ENCODE measurements around the gene PRDX2.
"Not testable (repeated sequence)": the region's sequence is repeated elsewhere in the genome, so short reads cannot be mapped to it uniquely, and the experiment has no call there.

Gene PRDX2

DNA sequence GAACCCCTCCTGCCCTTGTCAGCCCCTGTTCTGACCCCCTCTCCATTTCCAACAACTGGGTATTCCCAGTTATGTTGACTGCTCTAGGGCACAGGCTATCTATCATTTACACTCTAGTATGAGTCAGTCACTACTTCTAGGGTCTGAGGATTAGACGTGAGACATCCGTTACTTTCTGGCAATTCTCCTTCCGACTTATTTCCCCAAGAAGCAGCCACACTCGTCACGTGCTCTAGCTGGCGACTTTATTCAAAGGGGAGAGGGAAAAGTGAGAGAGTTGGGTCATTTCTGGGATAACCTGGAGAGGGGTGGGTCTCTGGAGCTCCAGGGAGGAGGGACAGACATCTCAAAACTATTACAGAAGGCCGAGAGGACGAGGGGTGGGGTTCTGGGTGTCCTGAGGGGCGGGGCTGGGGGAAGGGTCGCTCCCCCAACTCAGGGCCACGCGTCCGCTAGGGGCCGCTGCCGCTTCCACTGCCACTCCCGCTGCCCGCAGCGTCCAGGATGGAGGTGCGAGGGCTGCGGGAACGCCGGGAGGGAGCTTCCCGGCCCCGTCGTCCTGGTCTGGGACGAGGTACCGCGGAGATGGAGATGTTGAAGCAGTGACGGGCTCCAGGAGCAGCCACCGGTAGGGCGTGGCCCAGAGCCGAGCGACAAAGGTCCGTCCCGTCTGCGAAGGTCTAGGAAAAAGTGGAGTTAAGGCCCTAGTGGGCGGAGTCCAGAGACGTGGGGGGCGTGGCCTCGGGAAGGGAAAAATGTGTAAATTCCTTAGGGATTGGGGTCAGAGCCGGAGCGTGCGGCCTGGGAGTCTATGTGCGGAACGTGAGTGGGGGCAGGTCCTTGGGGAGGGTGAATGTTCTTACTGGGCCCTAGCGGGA is 23.9 kb upstream of the PRDX2 start:
- DNase-seq, result peak; percentile 73

DNA sequence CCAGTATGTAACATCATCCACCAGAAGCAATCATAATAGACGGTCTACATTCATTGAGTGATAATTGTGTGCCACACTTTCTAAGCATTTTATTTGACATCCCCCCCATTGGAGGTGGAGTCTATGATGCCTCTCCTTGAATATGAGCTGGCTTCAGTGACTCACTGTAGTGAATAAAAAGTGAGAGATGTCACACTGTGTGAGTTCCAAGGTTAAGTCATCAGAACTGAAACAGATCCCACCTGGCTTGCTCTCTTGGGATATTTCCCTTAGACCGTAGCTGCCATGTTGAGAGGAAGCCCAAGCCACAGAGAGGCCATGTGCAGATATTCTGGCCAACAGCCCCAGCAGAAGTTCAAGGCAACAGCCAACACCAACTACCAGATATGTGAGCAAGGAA is 20.2 kb upstream of the PRDX2 start:
- no peak for DNase-seq

DNA sequence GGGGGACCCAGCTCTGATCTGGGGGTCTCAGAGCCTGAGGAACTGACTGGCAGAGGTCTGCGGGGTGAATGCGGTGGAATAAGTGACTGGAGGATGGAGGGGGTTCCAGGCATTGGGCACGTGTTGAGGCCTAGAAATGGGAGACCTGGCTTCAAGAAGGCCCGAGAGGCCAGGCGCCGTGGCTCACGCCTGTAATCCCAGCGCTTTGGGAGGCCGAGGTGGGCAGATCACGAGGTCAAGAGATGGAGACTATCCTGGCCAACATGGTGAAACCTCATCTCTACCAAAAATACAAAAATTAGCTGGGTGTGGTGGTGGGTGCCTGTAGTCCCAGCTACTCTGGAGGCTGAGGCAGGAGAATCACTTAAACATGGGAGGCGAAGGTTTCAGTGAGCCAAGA is 16.2 kb upstream of the PRDX2 start:
- not testable (repeated sequence) for DNase-seq

DNA sequence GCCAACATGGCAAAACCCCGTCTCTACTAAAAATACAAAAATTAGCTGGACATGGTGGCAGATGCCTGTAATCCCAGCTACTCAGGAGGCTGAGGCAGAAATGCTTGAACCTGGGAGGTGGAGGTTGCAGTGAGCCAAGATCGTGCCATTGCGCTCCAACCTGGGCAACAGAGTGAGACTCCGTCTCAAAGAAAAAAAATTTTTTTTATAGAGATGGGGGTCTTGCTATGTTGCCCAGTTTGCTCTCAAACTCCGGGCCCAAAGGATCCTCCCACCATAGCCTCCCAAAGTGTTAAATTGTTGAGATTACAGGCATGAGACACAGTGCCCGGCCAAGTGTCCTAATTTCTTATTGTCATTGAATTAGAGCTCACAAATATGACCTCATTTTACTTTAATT is 15.6 kb upstream of the PRDX2 start:
- DNase-seq, result not testable (repeated sequence)

DNA sequence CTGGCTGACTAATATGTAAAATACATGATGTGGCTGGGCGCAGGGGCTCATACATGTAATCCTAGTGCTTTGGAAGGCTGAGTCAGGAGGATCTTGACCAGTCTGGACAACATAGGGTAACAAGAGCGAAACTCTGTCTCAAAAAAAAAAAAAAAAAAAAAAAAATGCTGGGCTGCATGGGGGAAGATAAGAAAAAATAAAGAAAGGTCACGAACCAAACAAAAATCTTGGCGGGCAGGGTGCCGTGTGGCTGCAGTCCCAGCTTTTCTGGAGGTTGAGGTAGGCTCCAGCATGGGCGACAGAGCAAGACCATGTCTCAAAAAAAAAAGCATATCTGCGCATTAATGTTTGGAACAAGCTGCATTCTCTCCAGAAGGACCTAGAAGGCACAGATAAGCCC is 13.5 kb upstream of the PRDX2 start:
- no peak for DNase-seq

DNA sequence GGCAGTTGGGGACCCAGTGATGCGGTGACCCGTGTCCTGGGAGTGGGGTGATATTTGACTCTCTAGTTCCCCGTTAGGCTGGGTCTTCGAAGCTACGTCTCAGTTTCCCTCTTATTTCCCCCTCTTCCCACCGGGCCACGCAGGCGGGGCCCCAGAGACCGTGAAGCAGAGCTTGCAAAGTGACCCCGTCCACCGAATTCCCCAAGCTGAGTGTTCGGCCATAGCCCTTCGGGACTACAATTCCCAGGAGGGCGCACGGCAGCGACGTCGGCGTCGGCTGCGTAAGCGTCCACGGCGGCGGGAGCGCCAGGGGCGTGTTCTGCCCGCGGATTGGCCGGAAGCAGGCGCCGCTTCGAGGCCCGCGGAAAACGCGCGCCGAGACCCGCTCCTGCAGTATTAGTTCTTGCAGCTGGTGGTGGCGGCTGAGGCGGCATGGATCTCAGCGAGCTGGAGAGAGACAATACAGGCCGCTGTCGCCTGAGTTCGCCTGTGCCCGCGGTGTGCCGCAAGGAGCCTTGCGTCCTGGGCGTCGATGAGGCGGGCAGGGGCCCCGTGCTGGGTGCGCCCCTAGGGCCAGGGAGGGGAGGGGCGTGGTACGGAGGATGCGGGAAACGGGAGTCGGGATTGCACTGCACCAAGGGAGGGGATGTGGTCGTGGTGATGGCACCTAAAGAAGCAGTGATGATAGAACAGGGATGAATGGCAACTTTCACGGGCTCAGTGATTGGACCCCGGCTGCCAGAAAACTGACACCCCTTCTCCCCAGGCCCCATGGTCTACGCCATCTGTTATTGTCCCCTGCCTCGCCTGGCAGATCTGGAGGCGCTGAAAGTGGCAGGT is 4.9 kb upstream of the PRDX2 start, which contains the start of gene RNASEH2A:
TSS of gene RNASEH2A (plus strand) at position 343 of the 840 bp plus-strand sequence. CDS start at position 433, 90 bp downstream.
- DNase-seq, result peak; percentile 91

DNA sequence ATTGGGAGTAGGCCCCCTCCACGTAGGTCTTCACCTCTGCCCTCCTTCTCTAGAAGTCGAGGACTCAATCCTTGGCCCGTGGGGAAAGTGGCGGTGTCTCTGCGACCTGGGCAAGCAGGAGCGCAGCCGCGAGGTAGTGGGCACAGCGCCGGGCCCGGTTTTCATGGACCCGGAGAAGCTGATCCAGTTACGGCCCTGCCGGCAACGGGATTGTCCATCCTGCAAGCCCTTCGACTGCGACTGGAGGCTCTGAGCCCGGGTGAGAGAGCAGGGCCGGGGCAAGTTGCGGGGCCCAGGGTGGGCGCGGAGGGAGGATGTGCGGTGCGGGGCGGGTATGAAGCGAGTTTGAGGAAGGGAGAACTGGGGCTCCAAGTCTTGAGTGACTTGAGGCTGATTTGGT is 2.5 kb upstream of the PRDX2 start:
- DNase-seq, result no peak

DNA sequence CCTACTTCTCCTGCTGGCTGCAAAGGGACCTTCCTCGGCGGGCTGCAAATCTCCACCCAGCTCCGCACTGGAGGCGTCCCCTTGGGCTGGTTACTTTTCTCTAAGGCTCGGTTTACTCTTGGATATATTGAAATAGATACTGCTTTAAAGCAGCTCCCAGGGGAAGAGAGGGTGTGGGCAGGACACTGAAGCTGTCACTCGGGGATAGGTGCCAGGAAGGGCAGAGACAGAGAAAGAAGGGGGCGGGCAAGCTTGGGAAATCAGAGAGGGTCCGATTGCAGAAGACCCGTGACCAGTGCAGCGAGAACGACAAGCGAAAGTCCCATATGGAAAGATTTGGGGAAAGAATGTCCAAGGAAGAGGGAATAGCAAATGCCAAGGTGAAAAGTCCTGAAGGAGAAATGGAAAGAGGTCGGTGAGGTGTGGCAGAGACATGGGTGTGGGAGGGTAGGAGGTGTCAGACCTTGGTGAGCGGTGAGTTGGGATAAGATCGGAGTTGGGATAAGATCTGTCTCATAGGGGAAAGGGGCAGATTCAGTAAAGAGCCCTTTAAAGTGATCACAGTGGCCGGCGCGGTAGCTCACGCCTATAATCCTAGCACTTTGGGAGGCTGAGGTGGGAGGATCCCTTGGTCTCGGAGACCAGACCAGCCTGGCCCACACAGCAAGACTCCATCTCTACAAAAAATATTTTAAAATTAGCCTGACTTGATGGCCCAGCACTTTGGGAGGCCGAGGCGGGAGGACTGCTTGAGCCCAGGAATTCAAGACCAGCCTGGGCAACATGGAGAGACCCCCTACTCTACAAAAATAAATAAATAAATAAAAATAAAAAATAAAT is 887 bp upstream of the PRDX2 start:
- no peak for DNase-seq

DNA sequence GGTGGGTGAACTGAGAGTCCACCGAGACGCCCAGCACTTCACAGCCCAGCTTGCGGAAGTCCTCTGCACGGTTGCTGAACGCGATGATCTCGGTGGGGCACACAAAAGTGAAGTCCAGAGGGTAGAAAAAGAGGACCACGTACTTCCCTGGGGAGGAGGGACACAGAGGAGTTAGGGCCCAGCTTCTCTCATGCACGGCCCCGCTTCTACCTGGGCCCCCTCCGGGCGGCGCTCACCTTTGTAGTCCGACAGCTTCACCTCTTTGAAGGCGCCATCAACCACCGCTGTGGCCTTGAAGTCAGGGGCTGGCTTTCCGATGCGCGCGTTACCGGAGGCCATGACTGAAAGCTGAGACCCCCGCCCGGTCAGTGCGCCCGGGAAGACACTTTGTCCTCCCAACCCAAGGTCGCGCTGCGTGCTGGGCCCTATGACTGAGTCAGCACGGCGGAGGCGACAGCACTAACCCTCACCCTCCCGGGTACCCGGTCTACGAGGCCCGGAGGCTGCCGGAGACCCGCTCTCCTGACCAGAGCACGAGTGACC is 606 bp downstream of the PRDX2 start:
- no peak for DNase-seq

DNA sequence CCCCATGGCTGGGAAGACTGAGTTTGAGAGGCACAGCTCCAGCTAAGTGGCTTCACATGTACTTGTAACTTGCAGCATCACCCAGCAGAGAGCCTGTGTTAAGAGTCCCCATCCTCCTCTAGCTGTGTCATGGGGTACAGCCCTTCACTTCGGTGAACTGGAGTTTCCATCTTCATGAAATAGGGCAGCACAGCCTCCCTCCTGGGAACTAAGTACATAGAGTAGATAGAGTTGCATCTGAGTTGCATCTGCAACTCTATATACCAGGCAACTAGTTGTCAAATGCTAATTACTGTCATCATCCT is 1.2 kb downstream of the PRDX2 start:
- no peak for DNase-seq

DNA sequence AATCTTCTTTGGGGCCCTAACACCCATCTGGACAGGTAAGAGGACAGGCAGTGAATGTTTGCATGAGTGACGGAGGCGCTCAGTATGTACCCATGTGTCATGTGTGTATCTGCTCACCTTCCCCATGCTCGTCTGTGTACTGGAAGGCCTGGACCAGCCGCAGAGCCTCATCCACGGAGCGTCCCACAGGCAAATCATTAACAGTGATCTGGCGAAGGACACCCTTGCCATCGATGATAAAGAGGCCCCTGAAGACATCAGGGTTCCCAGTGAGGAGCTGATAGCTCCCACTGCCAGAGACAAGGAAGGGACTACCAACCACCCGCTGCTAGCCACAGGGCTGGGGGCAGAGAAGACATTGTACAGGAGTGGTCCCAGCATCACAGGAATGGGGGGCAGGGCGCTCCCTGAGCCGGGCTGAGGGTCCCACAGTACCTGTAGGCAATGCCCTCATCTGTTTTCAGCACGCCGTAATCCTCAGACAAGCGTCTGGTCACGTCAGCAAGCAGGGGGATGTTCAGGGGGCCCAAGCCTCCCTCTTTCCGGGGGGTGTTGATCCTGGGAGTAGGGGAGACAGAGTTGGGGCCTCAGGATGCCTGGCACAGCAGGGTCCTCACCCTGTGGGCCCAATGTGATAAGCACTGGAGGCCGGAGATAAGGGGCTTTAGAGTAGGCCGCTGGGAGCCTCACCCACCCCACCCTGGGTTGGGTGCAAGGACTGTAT is 1.7 kb downstream of the PRDX2 start:
- DNase-seq, result no peak

DNA sequence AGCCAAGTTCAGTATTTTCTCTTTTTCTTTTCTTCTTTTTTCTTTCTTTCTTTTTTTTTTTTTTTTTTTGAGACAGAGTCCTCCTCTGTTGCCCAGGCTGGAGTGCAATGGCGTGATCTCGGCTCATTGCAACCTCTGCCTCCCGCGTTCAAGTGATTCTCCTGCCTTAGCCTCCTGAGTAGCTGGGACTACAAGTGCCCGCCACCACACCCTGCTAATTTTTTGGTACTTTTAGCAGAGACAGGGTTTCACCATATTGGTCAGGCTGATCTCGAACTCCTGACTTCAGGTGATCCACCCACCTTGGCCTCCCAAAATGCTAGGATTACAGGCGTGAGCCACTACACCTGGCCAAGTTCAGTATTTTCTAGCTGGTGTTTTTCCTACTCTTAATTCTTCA is 4.0 kb downstream of the PRDX2 start:
- not testable (repeated sequence) for DNase-seq

DNA sequence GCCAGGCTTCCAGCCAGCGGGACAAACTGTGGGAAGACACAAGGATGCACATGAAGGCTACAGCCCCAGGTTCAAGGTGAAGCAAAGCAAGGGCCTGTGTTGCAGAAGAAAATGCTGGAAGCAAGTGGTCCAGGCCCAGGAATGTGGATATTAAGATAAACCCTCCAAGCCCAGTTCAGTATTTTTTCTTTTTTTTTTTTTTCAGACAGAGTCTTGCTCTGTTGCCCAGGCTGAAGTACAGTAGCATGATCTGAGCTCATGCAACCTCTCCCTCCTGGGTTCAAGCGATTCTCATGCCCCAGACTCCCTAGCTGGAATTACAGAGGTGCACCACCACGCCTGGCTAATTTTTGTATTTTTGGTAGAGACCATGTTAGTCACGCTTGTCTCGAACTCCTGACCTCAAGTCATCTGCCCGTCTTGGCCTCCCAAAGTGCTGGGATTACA is 4.4 kb downstream of the PRDX2 start:
- DNase-seq, result no peak

DNA sequence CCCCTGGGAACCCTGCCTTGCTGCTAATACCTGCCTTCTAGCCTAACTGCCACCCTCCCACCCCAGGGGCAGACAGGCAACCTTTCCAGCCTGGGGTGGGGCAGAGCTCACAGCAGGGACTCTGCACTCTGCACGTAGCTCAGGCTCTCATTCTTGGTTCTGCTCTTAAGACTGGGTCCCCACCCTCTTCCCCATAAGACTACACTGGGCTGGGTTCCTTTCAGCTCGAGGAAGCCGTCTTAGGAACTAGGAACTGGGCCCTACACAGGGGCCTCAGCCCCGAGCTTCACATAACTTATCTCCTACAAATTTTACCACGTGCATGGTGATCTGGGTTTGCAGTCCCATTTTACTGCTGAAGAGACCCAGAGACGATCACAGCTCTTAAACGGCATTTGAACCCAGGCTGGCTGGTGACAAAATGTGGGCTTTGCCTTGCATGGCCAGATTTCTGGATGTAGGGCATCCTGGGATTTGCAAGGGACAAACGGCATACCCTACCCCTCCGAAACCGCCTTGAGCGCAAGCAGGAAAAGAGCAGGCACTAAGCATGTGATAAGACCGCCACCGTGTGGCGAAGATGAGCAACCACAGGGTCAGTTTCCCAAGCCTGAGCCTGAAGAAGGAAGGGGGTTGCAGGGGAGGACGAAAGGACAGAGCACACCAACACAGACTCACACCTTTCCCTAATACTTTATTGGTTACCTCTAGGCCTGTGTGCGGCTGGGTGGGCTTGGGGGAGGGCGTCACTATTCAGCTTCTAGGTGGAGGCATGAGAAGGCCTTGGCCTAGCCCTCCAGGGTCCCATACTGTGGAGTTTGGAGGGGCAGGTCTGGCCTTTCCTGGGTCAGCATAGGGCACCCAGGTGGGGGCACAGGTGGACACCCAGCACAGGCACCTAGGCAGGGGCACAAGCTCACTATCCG is 5.2 kb downstream of the PRDX2 start:
- DNase-seq, result peak; percentile 79

DNA sequence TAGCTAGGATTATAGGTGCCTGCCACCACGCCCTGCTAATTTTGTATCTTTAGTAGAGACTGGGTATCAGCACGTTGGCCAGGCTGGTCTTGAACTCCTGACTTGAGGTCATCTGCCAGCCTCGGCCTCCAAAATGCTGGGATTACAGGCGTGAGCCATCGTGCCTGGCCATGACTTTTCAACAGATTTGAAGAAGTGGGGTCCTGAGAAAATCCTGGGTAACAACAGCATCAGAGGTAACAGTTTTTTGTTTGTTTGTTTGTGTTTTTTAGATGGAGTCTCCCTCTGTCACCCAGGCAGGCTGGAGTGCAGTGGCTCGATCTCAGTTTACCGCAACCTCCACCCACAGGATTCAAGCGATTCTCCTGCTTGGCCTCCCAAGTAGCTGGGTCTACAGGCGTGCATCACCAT is 6.6 kb downstream of the PRDX2 start:
- no peak for DNase-seq

DNA sequence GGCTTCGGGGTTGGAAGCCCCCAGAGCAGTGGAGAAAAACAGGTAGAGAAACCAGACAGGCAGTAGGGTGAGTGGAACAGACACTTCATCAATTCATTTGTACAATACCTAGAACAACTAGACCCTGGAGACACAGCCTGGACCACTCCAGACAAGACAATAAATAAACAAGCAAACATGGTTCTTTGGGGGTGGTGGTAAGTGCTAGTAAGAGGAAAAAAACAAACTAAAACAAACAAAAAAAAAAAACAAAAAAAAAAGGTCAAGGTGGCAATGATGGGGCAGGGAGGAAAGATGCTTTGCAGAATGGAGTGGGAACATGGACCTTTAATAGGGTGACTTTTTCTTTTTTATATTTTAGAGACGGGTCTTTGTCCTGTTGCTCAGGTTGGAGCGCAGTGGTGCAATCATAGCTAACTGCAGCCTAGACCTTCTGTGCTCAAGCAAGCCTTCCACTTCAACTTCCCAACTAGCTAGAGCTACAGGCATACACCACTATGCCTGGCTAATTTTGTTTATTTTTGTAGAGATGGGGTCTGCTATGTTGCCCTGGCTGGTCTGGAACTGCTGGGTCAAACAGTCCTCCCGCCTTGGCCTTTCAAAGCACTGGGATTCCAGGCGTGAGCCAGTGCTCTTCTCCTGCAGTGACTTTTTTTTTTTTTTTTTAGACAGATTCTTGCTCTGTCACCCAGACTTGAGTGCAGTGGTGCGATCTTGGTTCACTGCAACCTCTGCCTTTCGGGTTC is 7.2 kb downstream of the PRDX2 start:
- DNase-seq, result no peak

DNA sequence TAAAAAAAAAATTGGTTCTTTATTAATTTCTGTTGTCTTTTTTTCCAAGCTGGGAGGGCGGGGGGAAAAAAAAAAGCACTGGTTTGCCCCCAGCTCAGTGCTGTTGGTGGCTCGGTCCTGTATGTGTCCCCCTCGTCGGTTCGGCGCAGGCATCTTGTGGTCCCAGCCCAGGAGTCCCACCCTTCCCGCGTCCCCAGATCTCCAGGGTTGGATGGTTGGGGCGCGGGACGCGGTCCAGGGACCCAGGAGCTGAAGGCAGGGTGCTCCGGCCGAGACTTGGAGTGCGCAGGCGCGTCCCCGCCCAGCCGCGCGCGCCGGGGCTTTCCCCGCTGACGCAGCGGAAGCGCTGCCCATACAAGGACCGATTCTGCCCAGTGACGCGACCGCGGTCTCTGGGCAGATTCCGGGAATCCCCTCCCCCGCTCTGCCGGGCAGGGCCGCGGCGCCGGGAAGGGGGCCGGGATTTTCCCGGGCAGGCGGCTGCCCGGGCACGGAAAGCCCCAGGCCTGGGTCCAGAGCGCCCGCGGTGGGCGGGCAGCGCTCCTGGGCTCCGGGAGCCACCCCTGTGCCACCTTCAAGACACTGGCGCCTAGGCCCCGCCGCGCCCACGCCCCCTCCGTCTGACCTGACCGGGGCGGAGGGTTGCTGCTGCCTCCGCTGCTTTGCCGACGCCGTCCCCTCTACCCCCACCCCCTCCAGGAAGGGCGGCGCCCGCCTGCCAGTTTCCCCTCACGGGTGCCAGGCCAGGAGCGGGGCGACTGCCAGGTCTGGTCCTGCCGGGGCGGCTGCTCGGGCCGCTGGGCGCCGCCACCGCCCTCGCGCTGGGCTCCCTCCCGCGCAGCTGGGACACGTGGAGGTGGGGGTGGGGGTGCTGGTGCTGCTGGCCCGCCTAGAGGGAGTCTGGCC is 8.1 kb downstream of the PRDX2 start:
- peak; percentile 91 for DNase-seq

DNA sequence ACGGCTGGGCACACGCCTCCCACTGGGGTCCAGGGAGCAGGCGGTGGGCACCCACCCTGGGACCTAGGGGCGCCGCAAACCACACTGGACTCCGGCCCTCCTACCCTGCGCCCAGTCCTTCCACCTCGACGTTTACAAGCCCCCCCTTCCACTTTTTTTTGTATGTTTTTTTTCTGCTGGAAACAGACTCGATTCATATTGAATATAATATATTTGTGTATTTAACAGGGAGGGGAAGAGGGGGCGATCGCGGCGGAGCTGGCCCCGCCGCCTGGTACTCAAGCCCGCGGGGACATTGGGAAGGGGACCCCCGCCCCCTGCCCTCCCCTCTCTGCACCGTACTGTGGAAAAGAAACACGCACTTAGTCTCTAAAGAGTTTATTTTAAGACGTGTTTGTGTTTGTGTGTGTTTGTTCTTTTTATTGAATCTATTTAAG is 8.7 kb downstream of the PRDX2 start:
- DNase-seq, result no peak
